Subcutaneous adipose tissue (tissue), 4 donors: ENCODE results near the gene TMEM255B. TPM values are rescaled to one million over a fixed set of nuclear protein-coding genes. Genes with fewer than 3 reads are reported as not detected.

Experiments
- CTCF ChIP-seq: fragments of 450-650 bp; IDR thresholded peaks from one replicate; pipeline ENCODE4 v1.5.1; 2016; ENCODE audit warnings: low read depth, mild to moderate bottlenecking, control low read depth, antibody characterized with exemption, moderate library complexity
- total RNA-seq, 4 donors: library from RNA; depleted of rRNA; stranded (reverse); fragments of >200 nt; gene quantifications; one replicate each; pipeline ENCODE4 v1.1.0, GENCODE V29; 2016

The TMEM255B gene
- total RNA-seq, 4 donors from 2014 or later: 1.5 to 19.2 (median 5.2) TPM

- TF ChIP-seq CTCF: no peak
Observed at GRCh38 chr13:113849981-113850721, 91.1 kb downstream of the TMEM255B start.

- no peak for TF ChIP-seq CTCF
Observed at GRCh38 chr13:113850722-113851479, 91.9 kb downstream of the TMEM255B start.

GRCh38 chr13:113851480-113851803 lies 92.4 kb downstream of the TMEM255B start:
- TF ChIP-seq CTCF: no peak

GRCh38 chr13:113851826-113852535 lies 93.0 kb downstream of the TMEM255B start:
- TF ChIP-seq CTCF: no peak

- TF ChIP-seq CTCF: no peak
Observed at GRCh38 chr13:113852536-113853517, 93.8 kb downstream of the TMEM255B start.

GRCh38 chr13:113853518-113854237 lies 94.7 kb downstream of the TMEM255B start:
- TF ChIP-seq CTCF: no peak
